Panc1 (cell line): ENCODE results near the gene VTN.

Source experiments
- POLR2AphosphoS5 ChIP-seq: IDR thresholded peaks from 2 replicates; pipeline ENCODE4 v1.6.1; 2012; ENCODE audit warnings: mild to moderate bottlenecking, low read depth, low read length, moderate library complexity
- TF ChIP-seq, protein P1 (sequence below): fragments of 450-650 bp; IDR thresholded peaks from 2 replicates; pipeline ENCODE4 v1.5.1; 2017; ENCODE audit warnings: mild to moderate bottlenecking

DNA sequence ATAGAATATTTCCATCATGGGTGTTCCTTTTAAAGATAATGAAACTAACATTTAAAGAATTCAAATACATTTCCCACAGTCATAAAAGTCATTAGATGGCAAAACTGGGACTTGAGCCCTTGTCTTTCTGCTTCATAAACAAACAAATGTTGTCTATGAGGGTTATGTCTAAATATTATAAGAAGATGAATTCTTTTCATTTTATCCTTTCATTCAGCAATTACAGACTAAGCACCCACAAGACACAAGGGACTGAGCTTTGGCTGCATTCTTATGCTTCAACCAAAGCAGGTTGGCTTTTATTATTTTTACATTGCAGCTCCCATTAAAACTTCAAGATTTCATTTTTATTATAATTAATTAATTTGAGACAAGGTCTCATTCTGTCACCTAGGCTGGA, 16.3 kb upstream of the VTN start:
- TF ChIP-seq, protein P1, sequence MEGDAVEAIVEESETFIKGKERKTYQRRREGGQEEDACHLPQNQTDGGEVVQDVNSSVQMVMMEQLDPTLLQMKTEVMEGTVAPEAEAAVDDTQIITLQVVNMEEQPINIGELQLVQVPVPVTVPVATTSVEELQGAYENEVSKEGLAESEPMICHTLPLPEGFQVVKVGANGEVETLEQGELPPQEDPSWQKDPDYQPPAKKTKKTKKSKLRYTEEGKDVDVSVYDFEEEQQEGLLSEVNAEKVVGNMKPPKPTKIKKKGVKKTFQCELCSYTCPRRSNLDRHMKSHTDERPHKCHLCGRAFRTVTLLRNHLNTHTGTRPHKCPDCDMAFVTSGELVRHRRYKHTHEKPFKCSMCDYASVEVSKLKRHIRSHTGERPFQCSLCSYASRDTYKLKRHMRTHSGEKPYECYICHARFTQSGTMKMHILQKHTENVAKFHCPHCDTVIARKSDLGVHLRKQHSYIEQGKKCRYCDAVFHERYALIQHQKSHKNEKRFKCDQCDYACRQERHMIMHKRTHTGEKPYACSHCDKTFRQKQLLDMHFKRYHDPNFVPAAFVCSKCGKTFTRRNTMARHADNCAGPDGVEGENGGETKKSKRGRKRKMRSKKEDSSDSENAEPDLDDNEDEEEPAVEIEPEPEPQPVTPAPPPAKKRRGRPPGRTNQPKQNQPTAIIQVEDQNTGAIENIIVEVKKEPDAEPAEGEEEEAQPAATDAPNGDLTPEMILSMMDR, result no peak
- TF ChIP-seq POLR2AphosphoS5, result no peak
